Measurements from ENCODE around the gene FGF14.

DNA sequence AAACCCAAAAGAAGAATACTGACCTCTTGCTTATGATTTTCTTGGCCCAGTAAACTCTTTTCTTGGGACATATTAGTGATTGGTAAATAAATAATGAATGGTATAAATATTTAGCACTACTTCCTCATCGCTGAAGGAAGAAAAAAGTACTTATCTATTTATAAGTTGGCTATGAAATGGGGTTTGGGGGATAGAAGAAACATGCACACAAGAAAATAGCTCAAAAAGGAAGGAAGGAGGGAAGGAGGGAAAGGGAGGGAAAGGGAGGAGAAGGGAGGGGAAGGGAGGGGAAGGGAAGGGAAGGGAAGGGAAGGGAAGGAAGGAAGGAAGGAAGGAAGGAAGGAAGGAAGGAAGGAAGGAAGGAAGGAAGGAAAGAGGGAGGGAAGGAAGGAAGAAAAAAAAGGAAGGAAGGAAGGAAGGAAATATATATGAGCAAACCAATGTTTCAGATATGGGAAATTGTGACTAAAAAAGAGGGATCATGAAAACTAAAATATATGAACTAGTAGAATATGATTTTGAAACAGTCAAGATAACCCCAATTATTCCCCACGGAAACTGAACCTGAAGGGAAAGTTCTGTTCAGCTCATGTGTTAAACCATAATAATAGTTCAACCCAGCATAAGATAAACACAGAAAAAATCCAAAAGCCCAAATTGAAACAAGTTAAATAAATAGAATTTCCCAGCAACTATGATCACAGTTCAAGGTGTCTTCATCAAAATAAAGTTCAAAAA lies 75.3 kb downstream of the FGF14 start:
- TF ChIP-seq CTCF (conservative IDR thresholded peaks at IDR 0.05) (no peak), ZFX (IDR thresholded peaks at IDR 0.05) (no peak)

Measured in C4-2B (cell line).